Activated CD4-positive, alpha-beta T cell treated with anti-CD3 and anti-CD28 coated beads for 36 hours (primary cell): ENCODE data around the gene KCNAB1. TPM values are rescaled to one million over a fixed set of nuclear protein-coding genes. Genes with fewer than 3 reads are reported as not detected.

ENCODE experiments used
- ATAC-seq: fragments of 200-7000 bp; cut with Tn5 transposase; one replicate; pipeline ENCODE4 v1.10.0; 2021; ENCODE audit warnings: mild to moderate bottlenecking, moderate library complexity
- CTCF ChIA-PET: fragments of 350-600 bp; sonication (Branson Sonifier 250); formaldehyde crosslinking; loops from one replicate; lab custom pipeline; 2021; ENCODE audit warnings: antibody characterized with exemption; lab: Charles Lee
- POLR2A ChIA-PET: fragments of 350-600 bp; sonication (Branson Sonifier 250); formaldehyde crosslinking; loops from one replicate; lab custom pipeline; 2021; ENCODE audit warnings: antibody characterized with exemption, inconsistent platforms; lab: Charles Lee
- DNase-seq: peaks from one replicate; pipeline ENCODE4 v3.0.0-alpha.2; 2020
- H3K27ac Mint-ChIP-seq: one replicate; pipeline ENCODE4 v1.8.0; 2021; ENCODE audit warnings: mixed read lengths
- H3K27me3 Mint-ChIP-seq: one replicate; pipeline ENCODE4 v1.8.0; 2021; ENCODE audit warnings: mixed read lengths
- H3K36me3 Mint-ChIP-seq: one replicate; pipeline ENCODE4 v1.8.0; 2021; ENCODE audit warnings: low read depth, mixed read lengths
- H3K4me1 Mint-ChIP-seq: one replicate; pipeline ENCODE4 v1.8.0; 2021; ENCODE audit warnings: mixed read lengths
- H3K4me3 Mint-ChIP-seq: one replicate; pipeline ENCODE4 v1.8.0; 2021; ENCODE audit warnings: mild to moderate bottlenecking, moderate library complexity, mixed read lengths
- H3K9me3 Mint-ChIP-seq: one replicate; pipeline ENCODE4 v1.8.0; 2021; ENCODE audit warnings: low read depth, mixed read lengths
- intact Hi-C, 2 experiments: fragments of 100-400 bp; cut with DNase I in 1 of 2; cut with micrococcal nuclease in 1 of 2; formaldehyde crosslinking; loops; one replicate each; pipeline versions ENCODE4 v1.14.2 to v1.15.1; 2022 to 2024; cut with DNase I, micrococcal nuclease
- total RNA-seq, 2 experiments: library from RNA; stranded (reverse); gene quantifications; one replicate each; pipeline ENCODE4 v1.2.3, GENCODE V29; 2021

The KCNAB1 gene
- total RNA-seq, 2 experiments from 2014 or later, result not detected

GRCh38 chr3:156483426-156483825 lies 363.0 kb downstream of the KCNAB1 start:
- ATAC-seq, result peak; percentile 90
- Mint-ChIP-seq H3K36me3 (no peaks in the 10 kb centered on the region), H3K9me3 (no peaks in the 10 kb centered on the region), H3K27ac (peak overlapping the region; percentile 92), H3K4me3 (peak overlapping the region; percentile 69), H3K27me3 (peaks cover 4% of the 10 kb centered on the region), H3K4me1 (peaks cover 35% of the 10 kb centered on the region)
- ChIA-PET CTCF (interaction anchor here (1.1 to 2.0 kb wide), 4 partner anchors 15 to 331 kb away, joined by 3 to 7 read pairs (median 5); no protein-coding TSS in a partner anchor), POLR2A (interaction anchor here (0.8 kb wide), 1 partner anchor 137 kb away, joined by 3 read pairs; no protein-coding TSS in a partner anchor)
- peak; percentile 22 for DNase-seq
- intact Hi-C loops, result loop anchor here (1.0 to 10.0 kb wide), 8 partner anchors 39 to 644 kb away; partner anchors contain the start of genes TIPARP (in 2 of the 2), GMPS (in 1 of the 2) and SSR3 (in 1 of the 2)

GRCh38 chr3:156483961-156484787 lies 363.8 kb downstream of the KCNAB1 start:
- peak; percentile 63 for DNase-seq
- ATAC-seq, result peak; percentile 76
- Mint-ChIP-seq H3K4me3 (peak overlapping the region; percentile 69), H3K36me3 (no peaks in the 10 kb centered on the region), H3K27me3 (no peaks in the 10 kb centered on the region), H3K27ac (peak overlapping the region; percentile 92), H3K9me3 (no peaks in the 10 kb centered on the region), H3K4me1 (peaks cover 35% of the 10 kb centered on the region)
- CTCF ChIA-PET, result interaction anchor here (1.1 to 1.9 kb wide), 3 partner anchors 16 to 332 kb away, joined by 3 to 5 read pairs (median 5); no protein-coding TSS in a partner anchor
- POLR2A ChIA-PET, result interaction anchor here (0.8 kb wide), 1 partner anchor 41 kb away, joined by 3 read pairs; no protein-coding TSS in a partner anchor
- intact Hi-C loops, result loop anchor here (1.0 to 10.0 kb wide), 13 partner anchors 23 to 646 kb away; partner anchors contain the start of genes TIPARP (in 2 of the 2), GMPS (in 1 of the 2), LEKR1 (in 1 of the 2) and SSR3 (in 1 of the 2)

GRCh38 chr3:156488767-156489166 lies 368.4 kb downstream of the KCNAB1 start:
- ChIA-PET CTCF (interaction anchor here (0.7 to 0.8 kb wide), 3 partner anchors 16 to 30 kb away, joined by 3 to 4 read pairs (median 3); no protein-coding TSS in a partner anchor), POLR2A (interaction anchor here (0.5 kb wide), 1 partner anchor 687 kb away, joined by 3 read pairs; no protein-coding TSS in a partner anchor)
- H3K4me1 Mint-ChIP-seq, result peaks cover 16% of the 10 kb centered on the region
- no peaks in the 10 kb centered on the region for H3K27me3 Mint-ChIP-seq
- ATAC-seq (no peak), DNase-seq (no peak)
- H3K27ac Mint-ChIP-seq, result no peak overlapping the region
- H3K36me3 Mint-ChIP-seq, result no peaks in the 10 kb centered on the region
- no peaks in the 10 kb centered on the region for H3K9me3 Mint-ChIP-seq
- no peak overlapping the region for H3K4me3 Mint-ChIP-seq
- intact Hi-C loops, result loop anchor here in 1 of 2 experiments (10.0 kb wide), 1 partner anchor 614 kb away; the partner anchor contains the start of gene GMPS

- Mint-ChIP-seq H3K27ac (no peak overlapping the region), H3K4me3 (no peak overlapping the region), H3K27me3 (peaks cover 2% of the 10 kb centered on the region), H3K4me1 (peaks cover 9% of the 10 kb centered on the region), H3K36me3 (no peaks in the 10 kb centered on the region), H3K9me3 (no peaks in the 10 kb centered on the region)
- DNase-seq, result no peak
- no peak for ATAC-seq
- POLR2A ChIA-PET, result interaction anchor here (0.5 kb wide), 1 partner anchor 686 kb away, joined by 3 read pairs; no protein-coding TSS in a partner anchor
- CTCF ChIA-PET, result interaction anchor here (0.6 to 0.8 kb wide), 2 partner anchors 20 to 437 kb away, joined by 3 read pairs; no protein-coding TSS in a partner anchor
- intact Hi-C loops, result loop anchor here in 1 of 2 experiments (10.0 kb wide), 1 partner anchor 615 kb away; the partner anchor contains the start of gene GMPS
Measured at GRCh38 chr3:156489462-156489911, 369.1 kb downstream of the KCNAB1 start.

- H3K27ac Mint-ChIP-seq, result no peak overlapping the region
- ATAC-seq, result no peak
- no peak for DNase-seq
- peaks cover 2% of the 10 kb centered on the region for H3K27me3 Mint-ChIP-seq
- H3K36me3 Mint-ChIP-seq, result no peaks in the 10 kb centered on the region
- H3K4me3 Mint-ChIP-seq, result no peak overlapping the region
- no peaks in the 10 kb centered on the region for H3K4me1 Mint-ChIP-seq
- intact Hi-C loops, result no loop called here
- no peaks in the 10 kb centered on the region for H3K9me3 Mint-ChIP-seq
- ChIA-PET POLR2A (no interaction called here), CTCF (interaction anchor here (1.4 to 2.6 kb wide), 4 partner anchors 12 to 49 kb away, joined by 3 to 8 read pairs (median 4); no protein-coding TSS in a partner anchor)
Measured at GRCh38 chr3:156491192-156491591, 370.8 kb downstream of the KCNAB1 start.

GRCh38 chr3:156492801-156493261 lies 372.5 kb downstream of the KCNAB1 start:
- H3K27ac Mint-ChIP-seq, result no peak overlapping the region
- intact Hi-C loops, result no loop called here
- no peaks in the 10 kb centered on the region for H3K4me1 Mint-ChIP-seq
- ChIA-PET POLR2A (no interaction called here), CTCF (interaction anchor here (1.4 to 2.6 kb wide), 3 partner anchors 15 to 50 kb away, joined by 4 to 8 read pairs (median 4); no protein-coding TSS in a partner anchor)
- H3K36me3 Mint-ChIP-seq, result no peaks in the 10 kb centered on the region
- no peak overlapping the region for H3K4me3 Mint-ChIP-seq
- H3K9me3 Mint-ChIP-seq, result no peaks in the 10 kb centered on the region
- ATAC-seq (no peak), DNase-seq (no peak)
- H3K27me3 Mint-ChIP-seq, result peaks cover 2% of the 10 kb centered on the region

GRCh38 chr3:156493887-156494286 lies 373.5 kb downstream of the KCNAB1 start:
- Mint-ChIP-seq H3K36me3 (no peaks in the 10 kb centered on the region), H3K27me3 (peaks cover 2% of the 10 kb centered on the region), H3K4me3 (no peak overlapping the region), H3K9me3 (peaks cover 3% of the 10 kb centered on the region), H3K27ac (no peak overlapping the region), H3K4me1 (no peaks in the 10 kb centered on the region)
- ChIA-PET CTCF (no interaction called here), POLR2A (no interaction called here)
- ATAC-seq (no peak), DNase-seq (no peak)
- intact Hi-C loops, result no loop called here

- ATAC-seq, result no peak
- CTCF ChIA-PET, result no interaction called here
- DNase-seq, result no peak
- H3K27me3 Mint-ChIP-seq, result peaks cover 2% of the 10 kb centered on the region
- no peaks in the 10 kb centered on the region for H3K4me1 Mint-ChIP-seq
- no peak overlapping the region for H3K27ac Mint-ChIP-seq
- POLR2A ChIA-PET, result no interaction called here
- no peaks in the 10 kb centered on the region for H3K36me3 Mint-ChIP-seq
- intact Hi-C loops, result no loop called here
- peaks cover 3% of the 10 kb centered on the region for H3K9me3 Mint-ChIP-seq
- H3K4me3 Mint-ChIP-seq, result no peak overlapping the region
Measured at GRCh38 chr3:156495816-156496215, 375.4 kb downstream of the KCNAB1 start.

- ATAC-seq (no peak), DNase-seq (no peak)
- POLR2A ChIA-PET, result no interaction called here
- CTCF ChIA-PET, result interaction anchor here (0.6 to 1.1 kb wide), 2 partner anchors 13 to 347 kb away, joined by 3 to 4 read pairs; no protein-coding TSS in a partner anchor
- Mint-ChIP-seq H3K36me3 (no peaks in the 10 kb centered on the region), H3K9me3 (peaks cover 3% of the 10 kb centered on the region), H3K27me3 (peaks cover 2% of the 10 kb centered on the region), H3K27ac (no peak overlapping the region), H3K4me3 (no peak overlapping the region), H3K4me1 (no peaks in the 10 kb centered on the region)
- intact Hi-C loops, result no loop called here
Measured at GRCh38 chr3:156497326-156497725, 376.9 kb downstream of the KCNAB1 start.

- POLR2A ChIA-PET, result interaction anchor here (0.7 kb wide), 1 partner anchor 37 kb away, joined by 3 read pairs; no protein-coding TSS in a partner anchor
- Mint-ChIP-seq H3K4me1 (no peaks in the 10 kb centered on the region), H3K36me3 (no peaks in the 10 kb centered on the region), H3K27ac (no peak overlapping the region), H3K9me3 (peaks cover 3% of the 10 kb centered on the region), H3K27me3 (peaks cover 2% of the 10 kb centered on the region), H3K4me3 (no peak overlapping the region)
- CTCF ChIA-PET, result no interaction called here
- intact Hi-C loops, result no loop called here
- ATAC-seq (no peak), DNase-seq (no peak)
Measured at GRCh38 chr3:156498307-156498706, 377.9 kb downstream of the KCNAB1 start.
